GM12892 (cell line): ENCODE measurements around the gene BTBD7.
"Not testable (repeated sequence)": the region's sequence is repeated elsewhere in the genome, so short reads cannot be mapped to it uniquely, and the experiment has no call there.

Experiments
- DNase-seq: peaks from one replicate; pipeline ENCODE4 v3.0.0; 2011; ENCODE audit not compliant: insufficient read length
- FAIRE-seq: peaks from 2 replicates; lab custom pipeline; 2011; peaks lifted over from hg19 to GRCh38; lab: Jason Lieb, UNC
- POLR2A ChIP-seq: IDR thresholded peaks from 2 replicates; pipeline ENCODE4 v1.6.1; 2011; ENCODE audit warnings: low read depth, low read length, control low read depth
- POLR2AphosphoS5 ChIP-seq: IDR thresholded peaks from 2 replicates; pipeline ENCODE4 v1.6.1; 2011; ENCODE audit warnings: low read depth, low read length, control low read depth
- TAF1 ChIP-seq: IDR thresholded peaks from 2 replicates; pipeline ENCODE4 v1.6.1; 2011; ENCODE audit warnings: low read depth, mild to moderate bottlenecking, control low read depth, low read length, borderline replicate concordance

The BTBD7 gene

DNA sequence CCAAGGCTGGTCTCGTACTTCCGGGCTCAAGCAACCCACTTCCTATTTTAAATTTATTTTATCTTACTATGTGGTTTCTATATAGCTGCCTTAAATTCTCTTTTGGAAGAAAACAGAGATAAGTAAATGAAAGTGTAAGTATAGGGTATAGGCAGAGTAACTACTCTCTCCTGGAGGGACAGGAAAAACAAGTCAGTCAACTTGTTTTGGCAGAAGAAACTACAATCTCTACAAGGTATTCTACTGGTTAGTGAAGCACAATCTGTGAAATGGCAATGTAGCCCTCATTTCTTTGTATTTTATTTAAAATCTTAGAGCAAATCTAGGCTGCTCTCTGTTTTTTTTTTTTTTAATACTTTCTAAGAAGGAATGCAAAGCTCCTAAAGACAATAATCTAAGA, 70.4 kb downstream of the BTBD7 start:
- no peak for DNase-seq
- FAIRE-seq, result no peak
- TF ChIP-seq POLR2AphosphoS5 (no peak), POLR2A (no peak), TAF1 (no peak)

GRCh38 chr14:93249128-93249831, 83.6 kb downstream of the BTBD7 start:
- FAIRE-seq, result no peak
- no peak for DNase-seq
- no peak for TF ChIP-seq POLR2A
- TF ChIP-seq POLR2AphosphoS5, result no peak
- no peak for TF ChIP-seq TAF1

GRCh38 chr14:93246534-93246933, 86.3 kb downstream of the BTBD7 start:
- no peak for TF ChIP-seq POLR2AphosphoS5
- TF ChIP-seq POLR2A, result no peak
- TF ChIP-seq TAF1, result no peak
- FAIRE-seq, result no peak
- DNase-seq, result no peak

GRCh38 chr14:93245764-93246420, 86.9 kb downstream of the BTBD7 start:
- FAIRE-seq (no peak), DNase-seq (no peak)
- no peak for TF ChIP-seq TAF1
- TF ChIP-seq POLR2A, result no peak
- TF ChIP-seq POLR2AphosphoS5, result no peak

- TF ChIP-seq POLR2AphosphoS5, result no peak
- TF ChIP-seq TAF1, result no peak
- no peak for TF ChIP-seq POLR2A
- no peak for FAIRE-seq
- DNase-seq, result no peak
Observed at GRCh38 chr14:93240678-93241000, 92.2 kb downstream of the BTBD7 start.

DNA sequence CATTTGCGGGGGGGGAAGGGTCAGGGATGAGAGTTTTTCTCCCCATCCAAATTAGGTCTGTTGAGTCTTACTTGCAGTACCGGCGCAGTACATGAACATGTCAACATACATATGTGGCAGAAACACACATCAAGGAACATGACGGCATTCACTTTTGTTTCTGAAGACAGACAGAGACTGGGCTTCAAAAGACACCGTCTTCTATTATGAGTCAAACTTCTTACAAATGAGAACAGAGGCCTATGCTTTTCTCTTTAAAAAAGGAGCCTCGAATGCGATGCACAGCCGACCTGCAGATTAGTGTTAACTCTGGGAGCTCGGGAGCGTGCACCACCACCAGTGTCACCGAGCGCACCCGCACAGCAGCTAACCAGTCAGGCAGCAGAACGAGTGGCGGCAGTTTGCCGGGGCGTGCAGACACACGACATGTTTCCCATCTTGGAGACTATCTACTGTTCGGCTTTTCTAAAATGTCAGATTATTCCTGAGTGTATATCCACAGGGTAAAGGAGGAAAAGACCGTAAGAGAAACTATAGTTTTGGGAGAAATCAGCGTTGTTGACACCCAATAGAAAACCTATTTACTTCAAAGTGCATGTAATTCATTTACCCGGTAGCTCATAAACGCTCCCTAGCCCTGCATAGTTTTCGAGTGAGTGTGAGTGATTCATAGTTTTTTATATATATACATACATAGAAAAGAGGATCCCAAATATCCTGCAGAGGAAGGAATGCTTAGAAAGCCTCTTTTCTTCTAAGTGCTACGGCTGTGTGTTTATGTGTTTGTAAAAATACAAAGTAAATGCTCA, 92.8 kb downstream of the BTBD7 start:
- no peak for TF ChIP-seq TAF1
- no peak for TF ChIP-seq POLR2A
- TF ChIP-seq POLR2AphosphoS5, result no peak
- DNase-seq (no peak), FAIRE-seq (no peak)

DNA sequence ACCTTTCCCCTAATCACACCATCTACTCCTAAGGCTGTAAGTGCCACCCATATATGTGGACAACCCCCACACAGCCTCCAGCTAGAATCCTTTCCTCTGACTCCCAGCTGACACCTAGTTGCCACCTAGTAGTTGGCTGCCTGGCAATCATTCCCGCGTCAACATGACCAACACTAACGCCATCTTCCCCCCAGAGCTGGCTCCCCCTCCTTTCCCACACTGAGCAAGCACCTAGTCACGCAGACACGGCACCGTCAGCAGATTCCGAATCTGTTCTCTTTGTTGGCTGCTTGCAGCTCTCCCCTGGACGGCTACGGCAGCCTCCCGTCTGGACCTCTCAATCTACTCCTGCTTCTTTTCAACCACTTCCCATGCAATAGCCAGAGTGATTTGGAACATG, 98.0 kb downstream of the BTBD7 start:
- no peak for TF ChIP-seq POLR2AphosphoS5
- TF ChIP-seq TAF1, result no peak
- TF ChIP-seq POLR2A, result no peak
- no peak for DNase-seq
- no peak for FAIRE-seq

DNA sequence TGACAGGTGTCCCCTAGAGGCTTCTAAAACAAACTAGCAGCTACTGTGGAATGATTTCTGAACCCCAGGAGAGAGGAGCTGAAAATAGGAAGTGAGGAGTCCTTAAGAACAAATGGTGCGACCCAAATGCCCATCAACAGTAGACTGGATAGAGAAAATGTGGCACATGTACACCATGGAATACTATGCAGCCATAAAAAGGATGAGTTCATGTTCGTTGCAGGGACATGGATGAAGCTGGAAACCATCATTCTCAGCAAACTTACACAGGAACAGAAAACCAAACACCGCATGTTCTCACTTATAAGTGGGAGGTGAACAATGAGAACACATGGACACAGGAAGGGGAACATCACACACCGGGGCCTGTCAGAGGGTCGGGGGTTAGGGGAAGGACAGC, 99.8 kb downstream of the BTBD7 start:
- not testable (repeated sequence) for FAIRE-seq, DNase-seq

- FAIRE-seq (no peak), DNase-seq (no peak)
- no peak for TF ChIP-seq POLR2A
- no peak for TF ChIP-seq POLR2AphosphoS5
- TF ChIP-seq TAF1, result no peak
Observed at GRCh38 chr14:93232159-93232558, 100.7 kb downstream of the BTBD7 start.

- FAIRE-seq (no peak), DNase-seq (no peak)
- TF ChIP-seq POLR2AphosphoS5 (no peak), POLR2A (no peak)
Observed at GRCh38 chr14:93231129-93231979, 101.5 kb downstream of the BTBD7 start.

DNA sequence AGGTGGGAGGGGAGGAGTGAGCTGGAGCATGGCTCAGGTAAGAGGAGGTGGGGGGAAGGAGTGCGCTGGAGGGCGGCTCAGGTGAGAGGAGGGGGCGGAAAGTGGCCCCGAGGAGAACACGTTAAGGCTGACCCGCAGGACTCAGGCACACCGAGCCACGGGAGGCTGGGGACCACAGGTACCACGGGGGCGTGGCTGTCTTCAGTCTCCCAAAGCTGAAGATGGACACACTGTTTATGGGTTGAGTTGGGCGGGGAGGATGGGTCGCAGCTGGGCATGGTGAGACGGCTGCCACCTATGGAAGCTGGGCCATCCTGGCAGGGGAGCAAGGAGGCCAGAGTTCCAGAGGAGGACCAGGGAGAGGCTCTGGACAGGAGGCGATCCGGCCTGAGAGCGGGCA, 102.3 kb downstream of the BTBD7 start:
- TF ChIP-seq POLR2A (no peak), POLR2AphosphoS5 (no peak), TAF1 (no peak)
- DNase-seq (no peak), FAIRE-seq (no peak)
